GM21390 (cell line): ENCODE results near the gene KIAA1755.

Source experiments
- ATAC-seq: cut with Tn5 transposase; IDR thresholded peaks from one replicate; pipeline ENCODE4 v1.9.1; 2021; ENCODE audit not compliant: unreplicated experiment

The KIAA1755 gene

DNA sequence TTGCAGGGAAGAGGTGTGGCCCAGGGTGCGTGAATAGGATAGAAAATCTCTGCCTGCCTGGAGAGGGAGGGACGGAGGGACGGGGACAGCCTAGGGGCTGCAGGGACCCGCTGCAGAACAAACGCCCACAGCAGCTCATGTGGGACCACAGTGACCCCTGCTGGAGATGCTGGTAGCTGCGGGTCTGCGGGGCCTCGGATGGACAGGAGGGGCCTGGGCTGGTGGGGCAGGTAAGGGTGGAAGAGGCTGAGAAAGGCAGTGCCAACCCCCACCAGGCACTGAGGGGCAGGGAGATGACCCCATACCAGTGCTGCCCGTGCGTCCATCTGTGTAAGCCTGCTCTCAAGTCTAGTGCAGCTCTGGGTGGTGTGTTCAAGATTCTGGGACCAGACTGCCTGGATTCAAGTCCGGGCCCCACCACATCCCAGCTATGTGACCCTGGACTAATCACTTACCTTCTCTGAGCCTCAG is 39.4 kb downstream of the KIAA1755 start:
- ATAC-seq, result no peak

GRCh38 chr20:38220587-38221118 is 39.9 kb downstream of the KIAA1755 start:
- no peak for ATAC-seq

GRCh38 chr20:38219006-38219950 is 41.3 kb downstream of the KIAA1755 start:
- no peak for ATAC-seq

GRCh38 chr20:38218566-38218885 is 42.0 kb downstream of the KIAA1755 start:
- ATAC-seq, result no peak

GRCh38 chr20:38217791-38218565 is 42.6 kb downstream of the KIAA1755 start:
- no peak for ATAC-seq

DNA sequence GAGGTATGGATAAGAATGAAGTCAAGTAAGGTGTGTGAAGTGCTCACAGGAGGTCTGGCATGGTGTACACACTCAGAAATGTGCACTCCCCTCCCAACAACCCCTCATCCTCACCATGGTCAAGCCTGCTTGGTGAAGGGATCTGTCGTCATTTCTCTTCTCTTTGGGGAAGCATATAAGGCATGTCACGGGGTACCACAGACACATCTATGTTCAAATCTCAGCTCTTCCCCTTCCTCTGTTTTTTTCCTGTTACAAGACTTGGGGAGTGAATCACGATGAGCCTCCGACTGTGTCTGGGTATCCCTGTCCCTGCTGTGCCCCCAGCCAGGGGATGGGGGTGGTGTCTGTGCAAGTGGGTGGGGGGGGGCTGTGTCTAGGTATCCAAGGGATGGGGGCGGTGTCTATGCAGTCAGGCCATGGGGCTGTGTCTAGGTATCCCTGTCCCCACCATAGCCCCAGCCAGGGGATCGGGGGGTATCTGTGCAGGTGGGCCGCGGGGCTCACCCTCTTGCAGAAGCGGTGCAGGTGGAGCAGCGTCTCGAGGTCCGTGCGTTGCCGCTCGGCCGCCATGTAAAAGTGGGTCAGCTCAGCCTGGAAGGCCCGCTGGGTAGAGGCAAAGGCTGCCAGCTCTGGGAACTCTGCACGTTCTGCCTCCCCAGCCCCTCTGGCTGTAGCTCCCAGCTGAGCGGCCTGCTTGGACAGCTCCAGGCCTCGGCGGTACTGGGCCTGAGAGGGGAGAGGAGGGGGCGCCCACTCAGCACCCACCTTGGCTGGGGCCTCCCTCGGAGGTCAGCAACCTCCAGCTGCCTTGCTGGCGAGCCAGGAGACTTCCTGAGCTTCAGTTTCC is 43.6 kb downstream of the KIAA1755 start:
- ATAC-seq, result no peak

DNA sequence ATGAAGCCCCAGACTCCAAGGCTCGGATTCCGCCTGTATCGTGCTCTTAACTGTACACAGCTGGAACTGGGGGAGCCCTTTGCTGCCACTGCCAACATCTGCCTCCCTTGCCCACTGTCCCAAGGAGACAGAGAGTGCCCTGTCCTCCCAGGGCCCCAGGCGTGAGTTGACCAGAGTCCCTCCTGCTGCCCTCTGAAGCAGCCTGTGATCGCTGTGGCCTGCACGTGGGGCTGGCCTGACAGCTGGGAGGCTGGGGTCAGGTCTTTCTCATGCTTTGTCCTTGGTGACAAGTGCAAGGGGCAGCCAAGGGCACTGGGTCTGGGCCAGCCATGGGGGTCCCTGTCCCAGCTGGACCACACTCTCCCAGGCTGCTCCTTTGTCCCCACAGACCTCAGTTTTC is 44.3 kb downstream of the KIAA1755 start:
- ATAC-seq, result no peak

GRCh38 chr20:38215194-38216182 is 45.0 kb downstream of the KIAA1755 start:
- no peak for ATAC-seq

DNA sequence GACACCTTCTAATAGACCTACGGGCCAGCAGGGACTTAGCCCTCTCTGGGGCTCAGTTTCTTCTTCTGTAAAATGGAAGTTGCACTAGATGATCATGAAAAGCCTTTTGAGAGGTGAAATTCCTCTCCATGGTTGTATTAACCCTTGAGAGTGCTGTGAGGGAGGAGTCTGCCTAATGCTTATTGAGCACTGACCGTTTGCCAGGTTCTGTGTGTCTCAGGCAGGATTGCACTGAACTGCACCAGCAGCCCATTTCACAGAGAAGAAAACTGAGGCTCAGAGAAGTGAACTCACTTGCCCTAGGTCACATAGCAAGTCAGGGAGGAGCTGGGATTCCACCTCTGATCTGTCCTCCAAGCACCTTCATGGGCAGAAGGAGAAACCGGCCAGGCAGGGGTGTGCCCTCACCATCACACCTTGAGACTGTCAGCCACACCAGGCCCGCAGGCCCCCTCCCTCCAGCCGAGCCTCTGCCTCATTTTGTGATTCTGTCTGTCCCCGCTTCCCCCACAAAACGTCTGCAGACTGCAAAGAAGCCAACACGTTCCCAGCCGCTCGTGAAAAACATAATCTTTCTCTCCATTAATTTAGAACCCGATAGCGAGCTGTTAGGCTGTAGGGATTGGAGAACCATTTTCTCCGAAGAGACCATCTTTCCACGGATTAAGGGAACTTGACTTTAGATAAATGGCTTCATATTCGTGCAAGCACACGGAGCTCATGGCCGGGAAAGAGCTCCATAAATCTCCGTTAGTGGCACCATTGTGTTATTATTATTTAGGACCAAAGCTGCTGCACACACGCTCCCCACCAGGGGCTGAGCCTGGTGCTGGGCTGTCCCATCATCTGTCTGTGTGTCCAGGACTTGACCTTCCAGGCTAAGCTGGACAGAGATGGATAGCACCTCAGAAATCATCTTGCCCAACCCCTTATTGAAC is 46.0 kb downstream of the KIAA1755 start:
- ATAC-seq, result no peak

DNA sequence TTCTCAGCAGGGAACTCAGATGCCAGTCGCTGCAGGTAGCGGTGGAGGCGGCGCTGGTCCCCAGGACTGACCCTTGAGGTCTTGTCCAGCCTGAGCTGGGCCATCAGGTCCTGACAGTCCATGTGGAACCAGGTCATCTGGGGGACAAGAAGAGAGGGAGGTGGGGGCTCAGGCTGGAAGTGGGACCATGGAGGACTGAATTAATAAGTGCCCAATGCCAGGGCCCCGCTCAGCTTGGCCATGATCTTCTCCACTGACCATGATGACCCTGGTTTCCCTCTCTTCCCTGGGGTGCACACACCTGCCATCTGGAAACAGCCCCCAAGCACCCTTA is 47.0 kb downstream of the KIAA1755 start:
- ATAC-seq, result no peak

DNA sequence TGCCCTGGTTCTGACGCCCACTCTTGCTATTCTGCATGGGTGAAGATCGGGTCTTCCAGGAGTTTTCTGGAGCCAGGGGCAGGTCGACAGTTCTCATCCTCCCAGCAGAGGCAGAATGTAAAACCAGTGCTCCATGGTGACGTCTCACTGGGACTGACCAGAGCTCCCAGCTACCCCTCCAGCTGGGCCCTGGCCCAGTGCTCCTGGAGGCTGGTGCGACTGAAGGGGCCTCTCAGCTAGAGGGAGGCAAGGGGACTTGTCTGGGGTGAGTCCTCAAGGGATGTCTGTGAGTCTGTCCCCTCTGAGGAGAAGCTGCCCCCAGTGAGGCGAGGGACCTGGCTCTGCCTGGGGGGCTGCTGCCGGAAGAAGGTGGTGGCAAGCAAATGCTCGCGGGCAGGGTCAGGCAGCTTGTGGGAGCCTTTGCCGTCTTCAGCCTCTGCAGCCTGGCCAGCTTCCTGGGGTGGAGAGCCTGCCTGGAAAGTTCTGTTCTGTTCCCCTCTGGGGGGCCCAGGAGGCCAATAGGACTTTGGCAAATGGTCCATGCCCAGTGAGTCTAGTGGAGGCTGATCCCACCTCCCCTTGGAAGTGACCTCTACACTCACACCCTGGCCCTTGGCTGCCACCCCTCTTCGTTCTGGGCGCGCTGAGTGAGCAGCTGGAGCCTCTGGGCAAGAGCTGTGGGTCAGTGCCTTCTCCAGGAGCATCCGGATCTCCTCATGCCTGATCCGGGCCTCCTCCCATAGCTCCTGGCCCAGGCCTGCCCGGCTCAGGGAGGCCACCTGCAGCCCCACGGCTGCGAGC is 47.5 kb downstream of the KIAA1755 start:
- ATAC-seq, result no peak

- ATAC-seq, result no peak
Measured at GRCh38 chr20:38211200-38212097, 49.1 kb downstream of the KIAA1755 start.

DNA sequence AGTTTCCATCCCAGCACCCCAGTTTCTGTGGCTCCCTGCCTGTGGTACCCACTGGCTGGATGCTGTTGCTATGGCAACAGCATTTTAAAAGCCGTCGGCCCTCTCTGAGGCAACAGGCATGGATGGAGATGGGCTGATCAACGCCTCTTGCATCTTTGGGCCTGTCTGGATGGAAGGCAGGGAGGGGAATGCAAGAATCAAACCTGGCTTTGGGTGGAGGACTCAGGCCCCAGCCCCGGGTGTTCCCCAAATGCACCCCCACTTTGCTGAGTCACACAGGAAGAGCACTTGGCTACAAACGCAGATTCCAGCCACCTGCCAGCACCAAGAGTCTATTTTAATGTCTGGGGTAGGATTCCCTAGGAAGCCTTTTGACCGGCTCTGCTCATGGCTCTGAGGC is 49.8 kb downstream of the KIAA1755 start:
- ATAC-seq, result no peak

- ATAC-seq, result no peak
Measured at GRCh38 chr20:38209736-38210405, 50.7 kb downstream of the KIAA1755 start.

- ATAC-seq, result no peak
Measured at GRCh38 chr20:38209054-38209675, 51.4 kb downstream of the KIAA1755 start.

- no peak for ATAC-seq
Measured at GRCh38 chr20:38208523-38208922, 52.0 kb downstream of the KIAA1755 start.
